ENCODE data around the gene LMBRD2. TPM values are rescaled to one million over a fixed set of nuclear protein-coding genes. Genes with fewer than 3 reads are reported as not detected.

The LMBRD2 gene
- total and polyA plus RNA-seq, 7 experiments from 2014 or later: 4.1 to 17.1 (median 7.9) TPM

DNA sequence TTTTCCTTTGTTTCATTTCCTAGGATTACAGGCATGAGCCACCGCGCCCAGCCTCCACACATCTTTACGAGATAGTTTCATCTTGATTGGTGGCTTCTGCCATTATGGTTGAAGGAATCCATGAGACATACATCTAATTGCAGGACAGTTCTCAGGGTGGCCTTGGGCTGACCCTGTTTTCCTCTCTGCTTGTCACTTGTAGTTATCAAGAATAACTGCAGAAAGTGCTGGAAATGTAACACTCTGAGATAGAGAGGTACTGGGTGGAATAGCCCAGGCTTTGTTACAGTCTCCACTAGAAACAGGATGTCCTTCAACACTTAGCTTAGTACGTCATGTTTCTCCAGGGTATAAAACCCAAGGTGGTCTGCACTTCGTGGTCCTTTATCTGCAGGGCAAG lies 95.7 kb downstream of the LMBRD2 start:
- DNase-seq (no peak), ATAC-seq (no peak)
- H3K36me3 ChIP-seq (ENCODE audit: control insufficient read depth in 2 of 3, insufficient read depth in 3 of 3, low read length in 3 of 3): no peaks in the 10 kb centered on the region
- no peaks in the 10 kb centered on the region for H3K4me1 ChIP-seq (ENCODE audit: control insufficient read depth in 2 of 2, insufficient read depth in 2 of 2, low read length in 2 of 2)
- no peak overlapping the region for H3K4me3 ChIP-seq (ENCODE audit: low read length)
- ChIA-PET CTCF (no interaction called here), POLR2A (no interaction called here)
- no peaks in the 10 kb centered on the region for H3K36me3 Mint-ChIP-seq
- H3K9me3 ChIP-seq (ENCODE audit: control insufficient read depth in 2 of 3, low read length in 3 of 3): no peaks in the 10 kb centered on the region
- H3K4me1 Mint-ChIP-seq: peaks cover 0 to 3% (median 0%) of the 10 kb centered on the region in 7 donors
- intact Hi-C loops (cut with micrococcal nuclease): no loop called here
- peaks cover 6 to 42% (median 16%) of the 10 kb centered on the region in 5 donors for H3K27me3 Mint-ChIP-seq
- no peaks in the 10 kb centered on the region for H3K27me3 ChIP-seq (ENCODE audit: control insufficient read depth in 2 of 2, insufficient read depth in 2 of 2, low read length in 2 of 2)
- H3K4me3 Mint-ChIP-seq: no peak overlapping the region
- H3K9me3 Mint-ChIP-seq: peaks cover 0 to 2% (median 0%) of the 10 kb centered on the region in 11 donors
- H3K27ac Mint-ChIP-seq: no peak overlapping the region
- H3K27ac ChIP-seq (ENCODE audit: low read depth, low read length): no peak overlapping the region

DNA sequence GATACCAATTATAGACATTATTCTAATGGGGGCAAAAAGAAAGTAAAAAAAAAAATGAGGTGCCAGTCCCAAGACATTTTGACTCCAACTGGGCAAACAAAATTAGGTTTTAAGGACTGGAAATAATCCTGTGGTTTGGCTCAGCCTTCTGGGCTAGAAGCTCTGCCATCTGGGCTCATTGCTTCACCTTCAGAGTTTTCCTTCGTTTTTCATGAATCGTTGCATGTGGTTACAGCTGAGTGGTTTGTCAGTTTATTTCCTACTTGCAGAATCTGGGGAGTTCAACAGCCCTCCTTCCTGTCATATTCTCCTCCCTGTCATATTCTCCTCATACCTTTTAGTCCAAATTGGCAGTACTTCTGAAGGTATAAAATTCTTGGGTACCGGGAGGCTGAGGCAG lies 97.0 kb downstream of the LMBRD2 start:
- ChIA-PET CTCF (interaction anchor here (0.7 kb wide), 1 partner anchor 25 kb away, joined by 3 read pairs; no protein-coding TSS in a partner anchor), POLR2A (no interaction called here)
- Mint-ChIP-seq H3K9me3 (no peaks in the 10 kb centered on the region), H3K4me3 (no peak overlapping the region), H3K27me3 (peaks cover 6 to 37% (median 14%) of the 10 kb centered on the region in 5 donors), H3K27ac (no peak overlapping the region), H3K36me3 (no peaks in the 10 kb centered on the region), H3K4me1 (no peaks in the 10 kb centered on the region)
- DNase-seq (no peak), ATAC-seq (no peak)
- Histone ChIP-seq H3K4me1 (ENCODE audit: control insufficient read depth in 2 of 2, insufficient read depth in 2 of 2, low read length in 2 of 2) (no peaks in the 10 kb centered on the region), H3K36me3 (ENCODE audit: control insufficient read depth in 2 of 3, insufficient read depth in 3 of 3, low read length in 3 of 3) (no peaks in the 10 kb centered on the region), H3K9me3 (ENCODE audit: control insufficient read depth in 2 of 3, low read length in 3 of 3) (no peaks in the 10 kb centered on the region), H3K4me3 (ENCODE audit: low read length) (no peak overlapping the region), H3K27me3 (ENCODE audit: control insufficient read depth in 2 of 2, insufficient read depth in 2 of 2, low read length in 2 of 2) (no peaks in the 10 kb centered on the region), H3K27ac (ENCODE audit: low read depth, low read length) (no peak overlapping the region)
- intact Hi-C loops (cut with micrococcal nuclease): no loop called here

DNA sequence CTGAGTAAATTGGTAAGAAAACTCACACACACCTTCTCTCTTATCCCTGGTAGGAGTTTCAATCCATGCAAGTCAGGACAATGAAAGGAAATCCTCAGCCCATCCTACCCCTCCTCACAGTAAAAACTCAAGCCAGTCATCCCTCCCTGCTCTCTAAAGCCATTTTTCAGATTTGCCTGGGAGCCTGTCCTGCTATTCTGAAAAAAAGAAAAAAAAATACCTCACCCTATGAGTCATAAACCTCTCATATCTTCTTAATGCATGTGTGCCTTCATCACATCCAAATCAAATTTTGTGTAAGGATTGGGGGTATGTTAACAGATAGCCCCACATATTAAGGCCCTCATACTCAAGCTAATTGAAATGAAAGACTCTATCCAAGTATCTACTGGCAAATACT lies 99.1 kb downstream of the LMBRD2 start:
- H3K27ac ChIP-seq (ENCODE audit: low read depth, low read length): no peak overlapping the region
- H3K36me3 Mint-ChIP-seq: no peaks in the 10 kb centered on the region
- DNase-seq: no peak
- peaks cover 0 to 31% (median 6%) of the 10 kb centered on the region in 5 donors for H3K27me3 Mint-ChIP-seq
- H3K9me3 ChIP-seq (ENCODE audit: control insufficient read depth in 2 of 3, low read length in 3 of 3): no peaks in the 10 kb centered on the region
- intact Hi-C loops (cut with micrococcal nuclease): no loop called here
- H3K9me3 Mint-ChIP-seq: peaks cover 0 to 1% (median 0%) of the 10 kb centered on the region in 11 donors
- no peak overlapping the region for H3K4me3 Mint-ChIP-seq
- H3K36me3 ChIP-seq (ENCODE audit: control insufficient read depth in 2 of 3, insufficient read depth in 3 of 3, low read length in 3 of 3): no peaks in the 10 kb centered on the region
- H3K27ac Mint-ChIP-seq: no peak overlapping the region
- no peak for ATAC-seq
- H3K4me3 ChIP-seq (ENCODE audit: low read length): no peak overlapping the region
- H3K4me1 ChIP-seq (ENCODE audit: control insufficient read depth in 2 of 2, insufficient read depth in 2 of 2, low read length in 2 of 2): no peaks in the 10 kb centered on the region
- ChIA-PET CTCF (no interaction called here), POLR2A (interaction anchor here (0.5 kb wide), 1 partner anchor 238 kb away, joined by 3 read pairs; no protein-coding TSS in a partner anchor)
- no peaks in the 10 kb centered on the region for H3K27me3 ChIP-seq (ENCODE audit: control insufficient read depth in 2 of 2, insufficient read depth in 2 of 2, low read length in 2 of 2)
- no peaks in the 10 kb centered on the region for H3K4me1 Mint-ChIP-seq

DNA sequence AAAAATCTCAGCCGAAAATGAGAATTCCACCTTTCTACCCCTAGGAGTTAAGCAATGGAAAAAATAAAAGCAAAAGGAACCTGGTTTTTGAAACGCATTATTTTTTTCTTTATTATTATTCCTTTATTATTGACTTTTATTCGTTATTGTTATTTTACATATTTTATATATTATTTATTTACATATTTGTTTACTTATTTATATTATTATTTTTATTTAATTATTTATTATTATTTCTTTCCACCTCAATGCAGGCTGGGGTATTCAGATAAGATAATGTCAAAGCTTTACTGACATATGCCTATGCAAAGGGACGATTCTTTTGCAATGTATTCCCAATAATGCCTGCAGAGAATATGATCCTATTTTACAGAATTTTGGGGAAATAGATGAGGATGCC lies 101.7 kb downstream of the LMBRD2 start:
- H3K27me3 ChIP-seq (ENCODE audit: control insufficient read depth in 2 of 2, insufficient read depth in 2 of 2, low read length in 2 of 2): no peaks in the 10 kb centered on the region
- H3K36me3 ChIP-seq (ENCODE audit: control insufficient read depth in 2 of 3, insufficient read depth in 3 of 3, low read length in 3 of 3): no peaks in the 10 kb centered on the region
- no peaks in the 10 kb centered on the region for H3K4me1 Mint-ChIP-seq
- H3K9me3 Mint-ChIP-seq: peaks cover 0 to 2% (median 0%) of the 10 kb centered on the region in 11 donors
- no peak overlapping the region for H3K27ac ChIP-seq (ENCODE audit: low read depth, low read length)
- H3K4me3 Mint-ChIP-seq: no peak overlapping the region
- H3K4me1 ChIP-seq (ENCODE audit: control insufficient read depth in 2 of 2, insufficient read depth in 2 of 2, low read length in 2 of 2): no peaks in the 10 kb centered on the region
- H3K36me3 Mint-ChIP-seq: no peaks in the 10 kb centered on the region
- intact Hi-C loops (cut with micrococcal nuclease): no loop called here
- H3K4me3 ChIP-seq (ENCODE audit: low read length): no peak overlapping the region
- peaks cover 0 to 27% (median 0%) of the 10 kb centered on the region in 5 donors for H3K27me3 Mint-ChIP-seq
- CTCF ChIA-PET: no interaction called here
- DNase-seq (no peak), ATAC-seq (no peak)
- no peak overlapping the region for H3K27ac Mint-ChIP-seq
- POLR2A ChIA-PET: no interaction called here
- H3K9me3 ChIP-seq (ENCODE audit: control insufficient read depth in 2 of 3, low read length in 3 of 3): no peaks in the 10 kb centered on the region

Small RNA genes within 50 kb of the gene (microRNA-seq; reads per million reads assigned to microRNA genes)
- 8.3 reads per million, percentile 15 among the genes with 10 or more reads in this experiment for gene MIR580 (ENCODE audit: borderline microRNAs expressed)

Other genes with a start within 250 kb of the LMBRD2 start
- not detected for gene CAPSL, start 213.3 kb downstream of the LMBRD2 start, total RNA-seq
- not detected for gene CAPSL, start 213.3 kb downstream of the LMBRD2 start, polyA plus RNA-seq
- gene UGT3A1, start 160.5 kb downstream of the LMBRD2 start, total RNA-seq: not detected
- not detected for gene UGT3A1, start 160.5 kb downstream of the LMBRD2 start, polyA plus RNA-seq
- under 1 TPM in 1 of 5 experiments, not detected in 4; 0.39 TPM for gene UGT3A2, start 85.0 kb downstream of the LMBRD2 start, total RNA-seq
- under 1 TPM in 1 of 2 donors, not detected in 1; 0.94 TPM for gene UGT3A2, start 85.0 kb downstream of the LMBRD2 start, polyA plus RNA-seq
- gene SKP2, start 224 bp upstream of the LMBRD2 start, total RNA-seq: 10 to 100 TPM; 11.9 to 37.1 (median 23.3) TPM
- gene SKP2, start 224 bp upstream of the LMBRD2 start, polyA plus RNA-seq: 10 to 100 TPM; 23.1 to 27.1 TPM
- 10 to 100 TPM; 11.3 to 17.8 (median 13.0) TPM for gene NADK2, start 90.0 kb upstream of the LMBRD2 start, total RNA-seq
- 1 to 10 TPM; 7.0 to 9.6 TPM for gene NADK2, start 90.0 kb upstream of the LMBRD2 start, polyA plus RNA-seq
- gene RANBP3L, start 150.0 kb upstream of the LMBRD2 start, total RNA-seq: not detected
- not detected for gene RANBP3L, start 150.0 kb upstream of the LMBRD2 start, polyA plus RNA-seq